Ascending aorta (tissue), 2 donors: ENCODE data around the gene YY1AP1. TPM values are rescaled to one million over a fixed set of nuclear protein-coding genes. Genes with fewer than 3 reads are reported as not detected.
"Not testable (repeated sequence)": the region's sequence is repeated elsewhere in the genome, so short reads cannot be mapped to it uniquely, and the experiment has no call there.

ENCODE experiments used
- DNase-seq, 2 donors: peaks; one replicate each; pipeline ENCODE4 v3.0.0-alpha.2; 2019; ENCODE audit warnings: low spot score in 2 of 2
- H3K27ac ChIP-seq, 2 donors: fragments of 200-600 bp; sonication (generic); one replicate each; pipeline ENCODE4 v1.5.1; 2016 to 2017; ENCODE audit warnings: mild to moderate bottlenecking in 1 of 2
- H3K27me3 ChIP-seq: fragments of 200-600 bp; sonication (generic); one replicate; pipeline ENCODE4 v1.5.1; 2017
- H3K36me3 ChIP-seq, 2 donors: fragments of 200-600 bp; sonication (generic); one replicate each; pipeline ENCODE4 v1.5.1; 2016
- H3K4me1 ChIP-seq, 2 donors: fragments of 200-600 bp; sonication (generic); one replicate each; pipeline ENCODE4 v1.5.1; 2016 to 2017; ENCODE audit warnings: mild to moderate bottlenecking in 1 of 2
- H3K4me3 ChIP-seq, 2 donors: fragments of 200-600 bp; sonication (generic); one replicate each; pipeline ENCODE4 v1.5.1; 2016 to 2017; ENCODE audit warnings: mild to moderate bottlenecking in 1 of 2
- H3K9me3 ChIP-seq, 2 donors: fragments of 200-600 bp; sonication (generic); one replicate each; pipeline ENCODE4 v1.5.1; 2016
- CTCF ChIP-seq, 3 experiments: fragments of 200-600 bp in 2 of 3; fragments of 450-650 bp in 1 of 3; sonication (generic) in 2 of 3; IDR thresholded peaks; one replicate each; pipeline ENCODE4 v1.5.1; 2016 to 2019; ENCODE audit warnings: antibody characterized with exemption in 3 of 3, mild to moderate bottlenecking in 1 of 3, moderate library complexity in 1 of 3
- intact Hi-C: fragments of 100-400 bp; cut with DNase I; formaldehyde crosslinking; loops from one replicate; pipeline ENCODE4 v1.15.1; 2023
- total RNA-seq: library from RNA; depleted of rRNA; stranded (reverse); fragments of >200 nt; gene quantifications from one replicate; pipeline ENCODE4 v1.1.0, GENCODE V29; 2016

YY1AP1 gene
- total RNA-seq, 1 donor from 2014 or later = 24.2 TPM

GRCh38 chr1:155696524-155696923, 8.0 kb upstream of the YY1AP1 start:
- Histone ChIP-seq H3K4me1 (no peaks in the 10 kb centered on the region), H3K36me3 (no peaks in the 10 kb centered on the region), H3K4me3 (no peak overlapping the region), H3K27ac (no peak overlapping the region), H3K27me3 (no peaks in the 10 kb centered on the region), H3K9me3 (no peaks in the 10 kb centered on the region)
- intact Hi-C loops = no loop called here
- no peak for TF ChIP-seq CTCF (IDR thresholded peaks at IDR 0.05)
- DNase-seq = no peak

GRCh38 chr1:155695608-155696007, 7.0 kb upstream of the YY1AP1 start:
- H3K36me3 ChIP-seq = no peaks in the 10 kb centered on the region
- no peak overlapping the region for H3K27ac ChIP-seq
- TF ChIP-seq CTCF (IDR thresholded peaks at IDR 0.05) = no peak
- DNase-seq = no peak
- H3K4me1 ChIP-seq = no peaks in the 10 kb centered on the region
- H3K4me3 ChIP-seq = no peak overlapping the region
- no peaks in the 10 kb centered on the region for H3K9me3 ChIP-seq
- H3K27me3 ChIP-seq = no peaks in the 10 kb centered on the region
- intact Hi-C loops = no loop called here

GRCh38 chr1:155695072-155695471, 6.5 kb upstream of the YY1AP1 start:
- TF ChIP-seq CTCF (IDR thresholded peaks at IDR 0.05) = no peak
- no peak overlapping the region for H3K4me3 ChIP-seq
- H3K36me3 ChIP-seq = no peaks in the 10 kb centered on the region
- intact Hi-C loops = no loop called here
- no peak overlapping the region for H3K27ac ChIP-seq
- peaks cover 3% of the 10 kb centered on the region in 2 donors for H3K4me1 ChIP-seq
- H3K27me3 ChIP-seq = no peaks in the 10 kb centered on the region
- DNase-seq = no peak
- H3K9me3 ChIP-seq = no peaks in the 10 kb centered on the region

GRCh38 chr1:155694167-155694566, 5.6 kb upstream of the YY1AP1 start:
- Histone ChIP-seq H3K9me3 (no peaks in the 10 kb centered on the region), H3K36me3 (no peaks in the 10 kb centered on the region), H3K4me1 (peaks cover 4 to 11% of the 10 kb centered on the region in 2 donors), H3K27ac (no peak overlapping the region), H3K27me3 (no peaks in the 10 kb centered on the region), H3K4me3 (no peak overlapping the region)
- intact Hi-C loops = loop anchor here (5.0 kb wide), 1 partner anchor 48 kb away; no protein-coding TSS in a partner anchor
- no peak for TF ChIP-seq CTCF (IDR thresholded peaks at IDR 0.05)
- DNase-seq = no peak

GRCh38 chr1:155691992-155692528, 3.5 kb upstream of the YY1AP1 start:
- no peak overlapping the region for H3K4me3 ChIP-seq
- H3K9me3 ChIP-seq = no peaks in the 10 kb centered on the region
- H3K4me1 ChIP-seq = peaks cover 4 to 11% of the 10 kb centered on the region in 2 donors
- intact Hi-C loops = loop anchor here (5.0 kb wide), 1 partner anchor 50 kb away; no protein-coding TSS in a partner anchor
- no peak for DNase-seq
- H3K27me3 ChIP-seq = no peaks in the 10 kb centered on the region
- no peaks in the 10 kb centered on the region for H3K36me3 ChIP-seq
- no peak overlapping the region for H3K27ac ChIP-seq
- no peak for TF ChIP-seq CTCF (IDR thresholded peaks at IDR 0.05)

GRCh38 chr1:155689081-155689607, 570 bp upstream of the YY1AP1 start, which contains the start of gene DAP3:
Gene DAP3, plus strand, starts transcription at chr1:155689091. Its CDS starts 20,689 bp downstream, at chr1:155709780.
- peak; percentile 30 to 90 for DNase-seq
- not testable (repeated sequence) for H3K36me3 ChIP-seq, H3K27me3 ChIP-seq, H3K9me3 ChIP-seq
- Histone ChIP-seq H3K4me3 (peak within 1 kb of the TSS; percentile 78 to 98), H3K4me1 (peaks cover 4 to 20% of the 10 kb centered on the region in 2 donors), H3K27ac (peak within 1 kb of the TSS; percentile 95 to 98)
- intact Hi-C loops = loop anchor here (2.0 kb wide), 1 partner anchor 222 kb away; the partner anchor contains the start of gene RIT1

- H3K27me3 ChIP-seq, H3K9me3 ChIP-seq, H3K36me3 ChIP-seq: not testable (repeated sequence)
- intact Hi-C loops = loop anchor here (2.0 kb wide), 1 partner anchor 223 kb away; the partner anchor contains the start of gene RIT1
- peak in 1 of 2 donors; percentile 65 for DNase-seq
- Histone ChIP-seq H3K4me3 (peak overlapping the region; percentile 78 to 98), H3K27ac (peak overlapping the region; percentile 95 to 98), H3K4me1 (peaks cover 4 to 25% of the 10 kb centered on the region in 2 donors)
Measured at GRCh38 chr1:155687705-155688323, 760 bp downstream of the YY1AP1 start.
